ENCODE results near the gene RAE1. TPM values are rescaled to one million over a fixed set of nuclear protein-coding genes. Genes with fewer than 3 reads are reported as not detected.

RAE1 gene
- total RNA-seq, 1 donor from 2014 or later = 14.9 TPM

DNA sequence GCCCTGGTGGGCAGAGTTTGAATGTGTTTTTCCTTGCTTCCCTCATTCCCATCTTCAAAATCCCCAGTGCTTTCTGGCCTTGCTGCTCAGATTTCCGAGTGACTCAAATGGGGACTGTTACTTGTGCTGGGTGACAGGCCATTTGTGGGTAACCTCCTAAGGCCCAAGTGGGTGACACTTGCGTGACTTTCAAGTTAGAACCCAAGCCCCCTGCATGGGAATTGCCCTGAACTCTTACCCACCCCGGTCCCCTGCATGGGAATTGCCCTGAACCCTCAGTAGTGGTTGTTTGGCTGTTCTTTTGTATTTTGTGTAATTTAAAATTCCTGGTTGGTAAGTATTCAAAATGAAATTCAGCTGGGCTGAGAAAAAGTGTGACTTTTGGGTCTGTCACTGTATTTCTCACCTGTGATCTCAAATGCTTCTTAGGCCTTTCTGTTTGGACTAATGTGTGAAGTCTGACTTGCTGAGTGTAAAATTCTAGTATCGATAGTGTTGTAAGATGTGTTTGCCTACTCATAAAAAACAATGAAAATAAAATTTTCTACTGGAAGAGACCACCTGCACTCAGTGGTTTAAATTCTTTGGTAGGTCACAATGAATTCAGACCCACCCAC, 27.7 kb downstream of the RAE1 start:
- Histone ChIP-seq H3K27ac (no peak overlapping the region), H3K4me3 (no peak overlapping the region), H3K36me3 (peaks cover 55% of the 10 kb centered on the region), H3K4me1 (peaks cover 9% of the 10 kb centered on the region), H3K27me3 (no peaks in the 10 kb centered on the region), H3K9me3 (no peaks in the 10 kb centered on the region)
- TF ChIP-seq, protein P1, sequence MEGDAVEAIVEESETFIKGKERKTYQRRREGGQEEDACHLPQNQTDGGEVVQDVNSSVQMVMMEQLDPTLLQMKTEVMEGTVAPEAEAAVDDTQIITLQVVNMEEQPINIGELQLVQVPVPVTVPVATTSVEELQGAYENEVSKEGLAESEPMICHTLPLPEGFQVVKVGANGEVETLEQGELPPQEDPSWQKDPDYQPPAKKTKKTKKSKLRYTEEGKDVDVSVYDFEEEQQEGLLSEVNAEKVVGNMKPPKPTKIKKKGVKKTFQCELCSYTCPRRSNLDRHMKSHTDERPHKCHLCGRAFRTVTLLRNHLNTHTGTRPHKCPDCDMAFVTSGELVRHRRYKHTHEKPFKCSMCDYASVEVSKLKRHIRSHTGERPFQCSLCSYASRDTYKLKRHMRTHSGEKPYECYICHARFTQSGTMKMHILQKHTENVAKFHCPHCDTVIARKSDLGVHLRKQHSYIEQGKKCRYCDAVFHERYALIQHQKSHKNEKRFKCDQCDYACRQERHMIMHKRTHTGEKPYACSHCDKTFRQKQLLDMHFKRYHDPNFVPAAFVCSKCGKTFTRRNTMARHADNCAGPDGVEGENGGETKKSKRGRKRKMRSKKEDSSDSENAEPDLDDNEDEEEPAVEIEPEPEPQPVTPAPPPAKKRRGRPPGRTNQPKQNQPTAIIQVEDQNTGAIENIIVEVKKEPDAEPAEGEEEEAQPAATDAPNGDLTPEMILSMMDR (IDR thresholded peaks at IDR 0.05) = no peak
- intact Hi-C loops (cut with DNase I) = loop anchor here (10.0 kb wide), 1 partner anchor 216 kb away; no protein-coding TSS in a partner anchor
- ATAC-seq (no peak), DNase-seq (no peak)

DNA sequence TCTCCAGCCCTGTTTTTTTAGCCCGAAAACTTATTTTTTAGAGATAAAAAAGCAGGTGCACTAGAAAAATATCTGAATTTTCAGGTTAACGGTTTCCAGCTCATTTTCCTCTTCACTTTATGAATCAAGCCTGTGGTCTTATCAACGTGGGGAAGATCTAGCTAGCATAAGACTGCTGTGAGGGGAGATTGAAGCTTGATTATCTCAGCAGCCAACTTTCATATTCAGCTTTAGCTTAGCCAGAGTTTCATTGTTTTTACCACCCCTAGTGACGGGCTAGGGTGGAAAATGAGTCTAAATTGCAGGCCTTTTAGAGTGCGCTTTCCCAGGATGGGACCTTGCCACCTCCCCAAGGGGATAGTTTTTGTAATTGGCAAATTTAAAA, 28.2 kb downstream of the RAE1 start:
- no peak for ATAC-seq
- TF ChIP-seq, protein P1 (IDR thresholded peaks at IDR 0.05) = no peak
- H3K9me3 ChIP-seq = no peaks in the 10 kb centered on the region
- intact Hi-C loops (cut with DNase I) = loop anchor here (10.0 kb wide), 1 partner anchor 216 kb away; no protein-coding TSS in a partner anchor
- H3K36me3 ChIP-seq = peaks cover 50% of the 10 kb centered on the region
- peaks cover 6% of the 10 kb centered on the region for H3K4me1 ChIP-seq
- no peak overlapping the region for H3K27ac ChIP-seq
- no peaks in the 10 kb centered on the region for H3K27me3 ChIP-seq
- H3K4me3 ChIP-seq = no peak overlapping the region
- no peak for DNase-seq

GRCh38 chr20:57380081-57380750, 29.2 kb downstream of the RAE1 start:
- Histone ChIP-seq H3K4me3 (no peak overlapping the region), H3K27ac (no peak overlapping the region), H3K9me3 (no peaks in the 10 kb centered on the region), H3K36me3 (peaks cover 44% of the 10 kb centered on the region), H3K4me1 (peaks cover 3% of the 10 kb centered on the region), H3K27me3 (no peaks in the 10 kb centered on the region)
- ATAC-seq (no peak), DNase-seq (no peak)
- TF ChIP-seq, protein P1 (IDR thresholded peaks at IDR 0.05) = no peak
- intact Hi-C loops (cut with DNase I) = no loop called here

DNA sequence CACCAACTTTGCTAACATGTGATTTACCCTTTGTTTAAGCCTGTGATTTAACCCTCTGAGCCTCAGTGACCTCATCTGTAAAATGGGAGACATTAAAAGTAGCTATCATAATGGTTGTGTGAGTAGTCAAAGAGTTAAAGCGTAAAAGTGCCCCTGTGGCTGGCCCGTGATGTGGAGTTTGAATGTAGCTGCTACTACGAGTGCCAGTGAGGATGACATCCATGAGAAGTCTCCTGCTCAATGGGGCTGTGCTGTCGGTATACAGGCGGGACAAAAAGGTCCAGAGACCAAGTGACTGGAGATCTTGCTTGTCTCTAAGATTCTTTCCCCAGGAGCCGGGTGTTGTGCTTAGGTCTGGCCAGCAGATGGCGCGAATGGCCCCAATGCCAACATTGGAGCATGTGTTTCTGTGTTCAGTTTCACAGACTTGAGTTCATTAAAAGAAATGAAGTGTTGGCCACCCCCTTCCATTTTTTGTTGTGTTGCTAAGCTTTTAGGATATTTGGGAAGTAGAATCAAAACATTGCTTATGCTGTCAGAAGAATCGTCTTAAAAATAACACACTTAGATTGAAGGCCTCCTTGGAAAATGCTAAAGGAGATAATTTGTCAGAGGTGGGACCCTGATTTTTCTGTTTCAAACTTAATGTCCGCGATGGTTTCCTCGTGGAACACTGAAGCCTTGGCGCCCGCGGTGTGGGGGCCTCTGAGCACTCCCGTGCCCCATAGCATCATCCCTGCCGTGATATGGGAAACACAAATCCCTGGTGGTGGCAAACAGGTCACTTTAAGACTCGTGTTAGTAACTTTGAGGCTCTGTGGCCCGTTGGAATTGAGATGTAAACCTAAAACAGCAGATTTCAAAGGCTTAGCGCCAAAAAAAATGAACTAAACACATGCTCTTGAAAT, 30.8 kb downstream of the RAE1 start:
- Histone ChIP-seq H3K9me3 (no peaks in the 10 kb centered on the region), H3K4me1 (peaks cover 3% of the 10 kb centered on the region), H3K27me3 (no peaks in the 10 kb centered on the region), H3K27ac (no peak overlapping the region), H3K4me3 (no peak overlapping the region), H3K36me3 (peaks cover 29% of the 10 kb centered on the region)
- ATAC-seq (peak; percentile 90), DNase-seq (peak; percentile 89)
- TF ChIP-seq, protein P1 (IDR thresholded peaks at IDR 0.05) = peak; percentile 94
- intact Hi-C loops (cut with DNase I) = loop anchor here (2.0 kb wide), 1 partner anchor 113 kb away; no protein-coding TSS in a partner anchor

GRCh38 chr20:57382516-57382915, 31.5 kb downstream of the RAE1 start:
- Histone ChIP-seq H3K4me3 (no peak overlapping the region), H3K9me3 (no peaks in the 10 kb centered on the region), H3K4me1 (peaks cover 3% of the 10 kb centered on the region), H3K27me3 (no peaks in the 10 kb centered on the region), H3K27ac (no peak overlapping the region), H3K36me3 (peaks cover 22% of the 10 kb centered on the region)
- DNase-seq (no peak), ATAC-seq (no peak)
- TF ChIP-seq, protein P1 (IDR thresholded peaks at IDR 0.05) = no peak
- intact Hi-C loops (cut with DNase I) = loop anchor here (2.0 kb wide), 1 partner anchor 112 kb away; no protein-coding TSS in a partner anchor
